Measurements from ENCODE around the gene ITPRIPL2. TPM values are rescaled to one million over a fixed set of nuclear protein-coding genes. Genes with fewer than 3 reads are reported as not detected.

The ITPRIPL2 gene
- total and polyA plus RNA-seq, 2 experiments from 2014 or later, result 9.5 to 71.9 TPM

GRCh38 chr16:19133600-19133999 lies 19.8 kb downstream of the ITPRIPL2 start:
- no peak overlapping the region for H2AFZ ChIP-seq
- peaks cover 26% of the 10 kb centered on the region for H3F3A ChIP-seq (ENCODE audit: insufficient read depth)
- H3K4me3 ChIP-seq, result no peak overlapping the region
- no peak for DNase-seq
- H3K4me2 ChIP-seq (ENCODE audit: unreplicated experiment), result no peak overlapping the region
- H3K27ac ChIP-seq, result no peak overlapping the region
- H3K27me3 ChIP-seq (replicated peaks; ENCODE audit: insufficient read depth), result no peaks in the 10 kb centered on the region
- no peaks in the 10 kb centered on the region for H3K36me3 ChIP-seq (ENCODE audit: low read depth)
- in situ Hi-C loops (cut with MboI), result no loop called here
- peaks cover 43% of the 10 kb centered on the region for H3K4me1 ChIP-seq (ENCODE audit: insufficient read depth)
- TF ChIP-seq EZH2phosphoT487 (IDR thresholded peaks at IDR 0.05; ENCODE audit: insufficient read depth, low read depth) (no peak), EZH2 (IDR thresholded peaks at IDR 0.05; ENCODE audit: insufficient read depth, poor library complexity, severe bottlenecking) (no peak)
- no peaks in the 10 kb centered on the region for H4K20me1 ChIP-seq (ENCODE audit: insufficient read depth)
- no peaks in the 10 kb centered on the region for H3K79me2 ChIP-seq (ENCODE audit: insufficient read depth)
- H3K9ac ChIP-seq, result no peak overlapping the region
- no peaks in the 10 kb centered on the region for H3K9me2 ChIP-seq (ENCODE audit: insufficient read depth)
- WGBS, 2 experiments (ENCODE audit: low coverage in 1 of 2, low lambda C conversion rate in 2 of 2, missing lambda C conversion rate in 2 of 2), result 67 to 68% methylated on average over 1 of the region's 1 CpG
- H3K9me3 ChIP-seq (ENCODE audit: low read depth), result no peaks in the 10 kb centered on the region

DNA sequence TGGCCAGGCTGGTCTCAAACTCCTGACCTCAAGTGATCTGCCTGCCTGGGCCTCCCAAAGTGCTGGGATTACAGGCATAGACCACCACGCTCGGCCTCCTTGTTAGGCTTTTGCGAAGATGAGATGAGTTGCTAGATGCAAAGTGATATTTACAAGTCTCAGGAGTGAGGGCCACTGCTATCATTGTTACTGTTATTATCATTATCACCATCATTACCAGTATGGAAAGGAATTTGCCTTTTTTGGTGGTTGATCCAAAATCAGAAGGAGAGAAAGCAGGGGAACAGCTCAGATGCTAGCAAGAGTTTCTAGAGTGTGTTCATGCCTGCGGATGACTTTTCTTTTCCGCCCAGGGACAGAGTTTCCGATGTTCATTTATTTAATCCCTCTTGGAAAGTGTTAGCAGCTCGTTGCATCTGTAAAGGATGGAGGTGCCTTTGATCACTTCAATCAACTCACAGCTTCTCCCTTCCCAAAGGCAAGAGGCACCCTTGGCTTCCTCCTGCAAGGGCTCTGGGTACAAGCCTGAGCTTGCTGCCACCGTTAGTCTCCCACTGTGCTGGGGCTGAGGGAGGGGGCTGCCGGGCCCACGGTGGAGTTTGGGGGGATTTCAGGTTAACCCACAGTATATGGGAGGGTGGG lies 21.6 kb downstream of the ITPRIPL2 start:
- no peak overlapping the region for H3K27ac ChIP-seq
- H3K4me1 ChIP-seq (ENCODE audit: insufficient read depth), result peaks cover 46% of the 10 kb centered on the region
- no peaks in the 10 kb centered on the region for H3K79me2 ChIP-seq (ENCODE audit: insufficient read depth)
- WGBS, 2 experiments (ENCODE audit: low coverage in 1 of 2, low lambda C conversion rate in 2 of 2, missing lambda C conversion rate in 2 of 2), result 84 to 86% methylated on average over 10 of the region's 10 CpGs
- TF ChIP-seq EZH2phosphoT487 (IDR thresholded peaks at IDR 0.05; ENCODE audit: insufficient read depth, low read depth) (no peak), EZH2 (IDR thresholded peaks at IDR 0.05; ENCODE audit: insufficient read depth, poor library complexity, severe bottlenecking) (no peak)
- no peak overlapping the region for H3K4me2 ChIP-seq (ENCODE audit: unreplicated experiment)
- H3F3A ChIP-seq (ENCODE audit: insufficient read depth), result peaks cover 16% of the 10 kb centered on the region
- no peaks in the 10 kb centered on the region for H4K20me1 ChIP-seq (ENCODE audit: insufficient read depth)
- H3K9me3 ChIP-seq (ENCODE audit: low read depth), result no peaks in the 10 kb centered on the region
- no peaks in the 10 kb centered on the region for H3K27me3 ChIP-seq (replicated peaks; ENCODE audit: insufficient read depth)
- no peak overlapping the region for H3K4me3 ChIP-seq
- H3K9ac ChIP-seq, result no peak overlapping the region
- H3K36me3 ChIP-seq (ENCODE audit: low read depth), result no peaks in the 10 kb centered on the region
- H3K9me2 ChIP-seq (ENCODE audit: insufficient read depth), result no peaks in the 10 kb centered on the region
- DNase-seq, result no peak
- no peak overlapping the region for H2AFZ ChIP-seq
- in situ Hi-C loops (cut with MboI), result no loop called here

DNA sequence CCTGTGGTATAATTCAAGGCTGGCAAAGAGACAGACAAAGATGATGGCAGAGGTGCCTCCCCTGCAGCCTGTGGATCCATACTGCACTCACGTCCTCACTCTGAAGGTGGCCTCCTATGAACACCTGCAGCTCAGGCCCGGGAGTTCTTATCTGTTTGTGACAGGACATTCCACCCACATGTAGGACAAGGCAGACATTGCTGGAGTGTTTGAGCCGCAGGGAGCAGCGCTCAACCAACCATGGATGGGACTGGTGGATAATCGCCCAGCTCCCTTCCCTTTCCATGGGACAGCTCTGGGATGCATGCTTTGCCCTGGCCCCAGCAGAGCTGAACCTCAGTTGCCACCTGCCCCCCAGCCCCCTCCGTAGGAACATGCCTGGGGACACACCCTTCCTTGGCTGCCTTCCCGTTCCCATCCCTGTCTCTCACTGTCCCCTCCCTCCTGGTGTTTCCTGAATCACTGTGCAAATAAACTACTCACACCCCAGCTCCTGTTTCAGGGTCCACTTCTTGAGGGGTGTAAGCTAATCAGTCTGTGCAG lies 22.2 kb downstream of the ITPRIPL2 start:
- no peaks in the 10 kb centered on the region for H3K9me3 ChIP-seq (ENCODE audit: low read depth)
- H3K4me3 ChIP-seq, result no peak overlapping the region
- 53% methylated on average over 6 to 7 of the region's 7 CpGs for WGBS, 2 experiments (ENCODE audit: low coverage in 1 of 2, low lambda C conversion rate in 2 of 2, missing lambda C conversion rate in 2 of 2)
- H3K4me2 ChIP-seq (ENCODE audit: unreplicated experiment), result peak overlapping the region; percentile 21
- no peaks in the 10 kb centered on the region for H3K27me3 ChIP-seq (replicated peaks; ENCODE audit: insufficient read depth)
- no peaks in the 10 kb centered on the region for H4K20me1 ChIP-seq (ENCODE audit: insufficient read depth)
- H3K9ac ChIP-seq, result no peak overlapping the region
- TF ChIP-seq EZH2 (IDR thresholded peaks at IDR 0.05; ENCODE audit: insufficient read depth, poor library complexity, severe bottlenecking), result no peak
- TF ChIP-seq EZH2phosphoT487 (IDR thresholded peaks at IDR 0.05; ENCODE audit: insufficient read depth, low read depth), result no peak
- peaks cover 9% of the 10 kb centered on the region for H3F3A ChIP-seq (ENCODE audit: insufficient read depth)
- no peaks in the 10 kb centered on the region for H3K36me3 ChIP-seq (ENCODE audit: low read depth)
- no peaks in the 10 kb centered on the region for H3K79me2 ChIP-seq (ENCODE audit: insufficient read depth)
- no peaks in the 10 kb centered on the region for H3K9me2 ChIP-seq (ENCODE audit: insufficient read depth)
- H3K27ac ChIP-seq, result no peak overlapping the region
- H2AFZ ChIP-seq, result no peak overlapping the region
- in situ Hi-C loops (cut with MboI), result no loop called here
- DNase-seq, result peak; percentile 34
- peaks cover 40% of the 10 kb centered on the region for H3K4me1 ChIP-seq (ENCODE audit: insufficient read depth)

GRCh38 chr16:19136549-19137196 lies 22.9 kb downstream of the ITPRIPL2 start:
- Histone ChIP-seq H3K4me1 (ENCODE audit: insufficient read depth) (peaks cover 32% of the 10 kb centered on the region), H3K27ac (no peak overlapping the region), H2AFZ (no peak overlapping the region), H3K9ac (no peak overlapping the region), H3K9me3 (ENCODE audit: low read depth) (no peaks in the 10 kb centered on the region), H3K79me2 (ENCODE audit: insufficient read depth) (no peaks in the 10 kb centered on the region), H4K20me1 (ENCODE audit: insufficient read depth) (no peaks in the 10 kb centered on the region), H3K4me3 (no peak overlapping the region), H3K9me2 (ENCODE audit: insufficient read depth) (no peaks in the 10 kb centered on the region), H3K27me3 (replicated peaks; ENCODE audit: insufficient read depth) (no peaks in the 10 kb centered on the region), H3K36me3 (ENCODE audit: low read depth) (no peaks in the 10 kb centered on the region), H3K4me2 (ENCODE audit: unreplicated experiment) (peak overlapping the region; percentile 21), H3F3A (ENCODE audit: insufficient read depth) (peaks cover 2% of the 10 kb centered on the region)
- in situ Hi-C loops (cut with MboI), result no loop called here
- peak; percentile 66 for DNase-seq
- TF ChIP-seq EZH2phosphoT487 (IDR thresholded peaks at IDR 0.05; ENCODE audit: insufficient read depth, low read depth) (no peak), EZH2 (IDR thresholded peaks at IDR 0.05; ENCODE audit: insufficient read depth, poor library complexity, severe bottlenecking) (no peak)
- 34 to 37% methylated on average over 10 of the region's 10 CpGs for WGBS, 2 experiments (ENCODE audit: low coverage in 1 of 2, low lambda C conversion rate in 2 of 2, missing lambda C conversion rate in 2 of 2)
